ENCODE measurements around the gene INPPL1.
"Not testable (repeated sequence)": the region's sequence is repeated elsewhere in the genome, so short reads cannot be mapped to it uniquely, and the experiment has no call there.

INPPL1 gene

GRCh38 chr11:72204886-72205285 is 19.7 kb upstream of the INPPL1 start:
- no peak overlapping the region for H3K4me3 ChIP-seq (ENCODE audit: low read depth, low read length)
- no peak for DNase-seq (ENCODE audit: low read depth)
- TF ChIP-seq CTCF (conservative IDR thresholded peaks at IDR 0.05; ENCODE audit: low read depth, low read length), result no peak

GRCh38 chr11:72206794-72207193 is 17.8 kb upstream of the INPPL1 start:
- DNase-seq (ENCODE audit: low read depth), result not testable (repeated sequence)

GRCh38 chr11:72208281-72208680 is 16.3 kb upstream of the INPPL1 start:
- no peak for DNase-seq (ENCODE audit: low read depth)
- H3K4me3 ChIP-seq (ENCODE audit: low read depth, low read length), result no peak overlapping the region
- TF ChIP-seq CTCF (conservative IDR thresholded peaks at IDR 0.05; ENCODE audit: low read depth, low read length), result no peak

More at GRCh38 chr11:72206794-72207193, 17.8 kb upstream of the INPPL1 start:
- H3K4me3 ChIP-seq (ENCODE audit: low read depth, low read length), result not testable (repeated sequence)

- no peak for TF ChIP-seq CTCF (conservative IDR thresholded peaks at IDR 0.05; ENCODE audit: low read depth, low read length)
- DNase-seq (ENCODE audit: low read depth), result no peak
- H3K4me3 ChIP-seq (ENCODE audit: low read depth, low read length), result no peak overlapping the region
These were observed 15.5 kb upstream of the INPPL1 start for GRCh38 chr11:72209101-72209500.

GRCh38 chr11:72216638-72217037 is 7.9 kb upstream of the INPPL1 start, which contains the start of gene FOLR2:
TSS of gene FOLR2 (plus strand) at chr11:72216794. CDS start at chr11:72218585, 1,791 bp downstream.
- no peak within 1 kb of the TSS for H3K4me3 ChIP-seq (ENCODE audit: low read depth, low read length)
- no peak for TF ChIP-seq CTCF (conservative IDR thresholded peaks at IDR 0.05; ENCODE audit: low read depth, low read length)
- no peak for DNase-seq (ENCODE audit: low read depth)

GRCh38 chr11:72217841-72218240 is 6.7 kb upstream of the INPPL1 start:
- DNase-seq (ENCODE audit: low read depth), result no peak
- no peak overlapping the region for H3K4me3 ChIP-seq (ENCODE audit: low read depth, low read length)
- TF ChIP-seq CTCF (conservative IDR thresholded peaks at IDR 0.05; ENCODE audit: low read depth, low read length), result no peak

- no peak for TF ChIP-seq CTCF (conservative IDR thresholded peaks at IDR 0.05; ENCODE audit: low read depth, low read length)
- DNase-seq (ENCODE audit: low read depth), result no peak
- H3K4me3 ChIP-seq (ENCODE audit: low read depth, low read length), result no peak overlapping the region
These were observed 6.3 kb upstream of the INPPL1 start for GRCh38 chr11:72218251-72218745.

All from choroid plexus epithelial cell (primary cell).